ENCODE measurements around the gene KIAA1217.

KIAA1217 gene

GRCh38 chr10:24383681-24384106 lies 174.8 kb downstream of the KIAA1217 start:
- Histone ChIP-seq H4K8ac (ENCODE audit: low read depth, low read length) (peak overlapping the region; percentile 78), H2AK5ac (ENCODE audit: low read length) (peak overlapping the region; percentile 65), H3K4me1 (ENCODE audit: control insufficient read depth in 1 of 2, insufficient read depth in 2 of 2, low read length in 2 of 2) (peaks cover 30 to 31% of the 10 kb centered on the region in 2 experiments), H3K4me3 (ENCODE audit: low read depth, low read length) (no peak overlapping the region), H3K9me3 (ENCODE audit: insufficient read depth, low read depth, low read length) (no peaks in the 10 kb centered on the region), H3K27ac (ENCODE audit: low read depth, low read length) (peak overlapping the region; percentile 100), H2BK5ac (ENCODE audit: low read depth, low read length, poor library complexity) (peak overlapping the region; percentile 99), H3K27me3 (ENCODE audit: insufficient read depth, low read length) (no peaks in the 10 kb centered on the region), H2AFZ (ENCODE audit: insufficient read depth, low read length, poor library complexity) (no peak overlapping the region), H3K36me3 (ENCODE audit: control insufficient read depth in 1 of 2, insufficient read depth in 2 of 2, low read length in 2 of 2) (peaks cover 18 to 19% of the 10 kb centered on the region in 2 experiments), H3K79me1 (ENCODE audit: low read length) (peaks cover 42% of the 10 kb centered on the region), H3K79me2 (ENCODE audit: control insufficient read depth, insufficient read depth, low read length, poor library complexity) (peaks cover 13% of the 10 kb centered on the region), H4K12ac (ENCODE audit: low read depth, low read length) (peak overlapping the region; percentile 27), H3K23ac (ENCODE audit: low read length) (no peak overlapping the region), H2BK12ac (ENCODE audit: low read length) (peak overlapping the region; percentile 82), H2BK120ac (ENCODE audit: insufficient read depth, low read length, poor library complexity) (peak overlapping the region; percentile 98), H3K4ac (ENCODE audit: low read depth, low read length) (peak overlapping the region; percentile 61), H3K18ac (ENCODE audit: low read length) (peak overlapping the region; percentile 58), H3K4me2 (ENCODE audit: low read length) (peak overlapping the region; percentile 7), H3K9ac (ENCODE audit: low read length) (peak overlapping the region; percentile 55), H3K14ac (ENCODE audit: low read length) (peak overlapping the region; percentile 92), H4K91ac (ENCODE audit: low read depth, low read length) (peak overlapping the region; percentile 97)
- no CpG with 5 or more reads among the region's 10 CpGs for WGBS (ENCODE audit: extremely low coverage, insufficient coverage, insufficient read length)
- peak; percentile 80 to 84 for DNase-seq

GRCh38 chr10:24384954-24385353 lies 176.0 kb downstream of the KIAA1217 start:
- H2BK12ac ChIP-seq (ENCODE audit: low read length) = peak overlapping the region; percentile 82
- H3K18ac ChIP-seq (ENCODE audit: low read length) = peak overlapping the region; percentile 71
- H3K4ac ChIP-seq (ENCODE audit: low read depth, low read length) = peak overlapping the region; percentile 82
- no peak overlapping the region for H4K12ac ChIP-seq (ENCODE audit: low read depth, low read length)
- H3K79me1 ChIP-seq (ENCODE audit: low read length) = peaks cover 45% of the 10 kb centered on the region
- peak overlapping the region; percentile 100 for H3K27ac ChIP-seq (ENCODE audit: low read depth, low read length)
- H2AK5ac ChIP-seq (ENCODE audit: low read length) = peak overlapping the region; percentile 93
- H3K9ac ChIP-seq (ENCODE audit: low read length) = peak overlapping the region; percentile 23
- H2BK120ac ChIP-seq (ENCODE audit: insufficient read depth, low read length, poor library complexity) = peak overlapping the region; percentile 85
- DNase-seq = no peak
- no peak overlapping the region for H3K4me2 ChIP-seq (ENCODE audit: low read length)
- H2AFZ ChIP-seq (ENCODE audit: insufficient read depth, low read length, poor library complexity) = peak overlapping the region; percentile 19
- H4K8ac ChIP-seq (ENCODE audit: low read depth, low read length) = peak overlapping the region; percentile 90
- H3K4me3 ChIP-seq (ENCODE audit: low read depth, low read length) = no peak overlapping the region
- H3K14ac ChIP-seq (ENCODE audit: low read length) = peak overlapping the region; percentile 77
- no peaks in the 10 kb centered on the region for H3K9me3 ChIP-seq (ENCODE audit: insufficient read depth, low read depth, low read length)
- H3K27me3 ChIP-seq (ENCODE audit: insufficient read depth, low read length) = no peaks in the 10 kb centered on the region
- H3K23ac ChIP-seq (ENCODE audit: low read length) = no peak overlapping the region
- peak overlapping the region; percentile 97 for H4K91ac ChIP-seq (ENCODE audit: low read depth, low read length)
- peaks cover 31 to 33% of the 10 kb centered on the region in 2 experiments for H3K4me1 ChIP-seq (ENCODE audit: control insufficient read depth in 1 of 2, insufficient read depth in 2 of 2, low read length in 2 of 2)
- H2BK5ac ChIP-seq (ENCODE audit: low read depth, low read length, poor library complexity) = peak overlapping the region; percentile 99
- no CpG with 5 or more reads among the region's 5 CpGs for WGBS (ENCODE audit: extremely low coverage, insufficient coverage, insufficient read length)
- H3K36me3 ChIP-seq (ENCODE audit: control insufficient read depth in 1 of 2, insufficient read depth in 2 of 2, low read length in 2 of 2) = peaks cover 22 to 25% of the 10 kb centered on the region in 2 experiments
- peaks cover 13% of the 10 kb centered on the region for H3K79me2 ChIP-seq (ENCODE audit: control insufficient read depth, insufficient read depth, low read length, poor library complexity)

GRCh38 chr10:24385776-24386175 lies 176.8 kb downstream of the KIAA1217 start:
- no peak overlapping the region for H3K4me2 ChIP-seq (ENCODE audit: low read length)
- H3K18ac ChIP-seq (ENCODE audit: low read length) = no peak overlapping the region
- H2BK5ac ChIP-seq (ENCODE audit: low read depth, low read length, poor library complexity) = no peak overlapping the region
- no CpG with 5 or more reads among the region's 7 CpGs for WGBS (ENCODE audit: extremely low coverage, insufficient coverage, insufficient read length)
- DNase-seq = no peak
- no peak overlapping the region for H2BK12ac ChIP-seq (ENCODE audit: low read length)
- H3K79me2 ChIP-seq (ENCODE audit: control insufficient read depth, insufficient read depth, low read length, poor library complexity) = peaks cover 13% of the 10 kb centered on the region
- no peak overlapping the region for H3K23ac ChIP-seq (ENCODE audit: low read length)
- no peak overlapping the region for H3K4me3 ChIP-seq (ENCODE audit: low read depth, low read length)
- no peak overlapping the region for H2AK5ac ChIP-seq (ENCODE audit: low read length)
- H3K14ac ChIP-seq (ENCODE audit: low read length) = no peak overlapping the region
- no peak overlapping the region for H4K91ac ChIP-seq (ENCODE audit: low read depth, low read length)
- no peaks in the 10 kb centered on the region for H3K27me3 ChIP-seq (ENCODE audit: insufficient read depth, low read length)
- H3K27ac ChIP-seq (ENCODE audit: low read depth, low read length) = peak overlapping the region; percentile 100
- no peak overlapping the region for H4K12ac ChIP-seq (ENCODE audit: low read depth, low read length)
- no peak overlapping the region for H3K4ac ChIP-seq (ENCODE audit: low read depth, low read length)
- no peak overlapping the region for H3K9ac ChIP-seq (ENCODE audit: low read length)
- peaks cover 21 to 23% of the 10 kb centered on the region in 2 experiments for H3K36me3 ChIP-seq (ENCODE audit: control insufficient read depth in 1 of 2, insufficient read depth in 2 of 2, low read length in 2 of 2)
- H4K8ac ChIP-seq (ENCODE audit: low read depth, low read length) = no peak overlapping the region
- H3K9me3 ChIP-seq (ENCODE audit: insufficient read depth, low read depth, low read length) = no peaks in the 10 kb centered on the region
- H3K4me1 ChIP-seq (ENCODE audit: control insufficient read depth in 1 of 2, insufficient read depth in 2 of 2, low read length in 2 of 2) = peaks cover 30 to 32% of the 10 kb centered on the region in 2 experiments
- H3K79me1 ChIP-seq (ENCODE audit: low read length) = peaks cover 49% of the 10 kb centered on the region
- no peak overlapping the region for H2AFZ ChIP-seq (ENCODE audit: insufficient read depth, low read length, poor library complexity)
- H2BK120ac ChIP-seq (ENCODE audit: insufficient read depth, low read length, poor library complexity) = no peak overlapping the region

- H3K4me2 ChIP-seq (ENCODE audit: low read length) = no peak overlapping the region
- H3K27me3 ChIP-seq (ENCODE audit: insufficient read depth, low read length) = no peaks in the 10 kb centered on the region
- H3K9ac ChIP-seq (ENCODE audit: low read length) = no peak overlapping the region
- peak overlapping the region; percentile 18 for H2BK5ac ChIP-seq (ENCODE audit: low read depth, low read length, poor library complexity)
- H2BK120ac ChIP-seq (ENCODE audit: insufficient read depth, low read length, poor library complexity) = no peak overlapping the region
- DNase-seq = no peak
- no peak overlapping the region for H3K4me3 ChIP-seq (ENCODE audit: low read depth, low read length)
- WGBS (ENCODE audit: extremely low coverage, insufficient coverage, insufficient read length) = no CpG with 5 or more reads among the region's 2 CpGs
- H4K8ac ChIP-seq (ENCODE audit: low read depth, low read length) = no peak overlapping the region
- no peak overlapping the region for H2AFZ ChIP-seq (ENCODE audit: insufficient read depth, low read length, poor library complexity)
- peak overlapping the region; percentile 56 for H3K27ac ChIP-seq (ENCODE audit: low read depth, low read length)
- no peak overlapping the region for H4K12ac ChIP-seq (ENCODE audit: low read depth, low read length)
- no peak overlapping the region for H2BK12ac ChIP-seq (ENCODE audit: low read length)
- H3K9me3 ChIP-seq (ENCODE audit: insufficient read depth, low read depth, low read length) = no peaks in the 10 kb centered on the region
- H3K4me1 ChIP-seq (ENCODE audit: control insufficient read depth in 1 of 2, insufficient read depth in 2 of 2, low read length in 2 of 2) = peaks cover 8 to 21% of the 10 kb centered on the region in 2 experiments
- H3K4ac ChIP-seq (ENCODE audit: low read depth, low read length) = peak overlapping the region; percentile 71
- no peak overlapping the region for H3K18ac ChIP-seq (ENCODE audit: low read length)
- peaks cover 39% of the 10 kb centered on the region for H3K79me1 ChIP-seq (ENCODE audit: low read length)
- no peak overlapping the region for H3K23ac ChIP-seq (ENCODE audit: low read length)
- H3K14ac ChIP-seq (ENCODE audit: low read length) = no peak overlapping the region
- no peak overlapping the region for H2AK5ac ChIP-seq (ENCODE audit: low read length)
- H4K91ac ChIP-seq (ENCODE audit: low read depth, low read length) = no peak overlapping the region
- peaks cover 6 to 11% of the 10 kb centered on the region in 2 experiments for H3K36me3 ChIP-seq (ENCODE audit: control insufficient read depth in 1 of 2, insufficient read depth in 2 of 2, low read length in 2 of 2)
- H3K79me2 ChIP-seq (ENCODE audit: control insufficient read depth, insufficient read depth, low read length, poor library complexity) = peaks cover 6% of the 10 kb centered on the region
These were observed 181.3 kb downstream of the KIAA1217 start for GRCh38 chr10:24390146-24390700.
